CD4-positive, CD25-positive, alpha-beta regulatory T cell (primary cell): ENCODE measurements around the gene ZNF560. TPM values are rescaled to one million over a fixed set of nuclear protein-coding genes. Genes with fewer than 3 reads are reported as not detected.
A peak's percentile ranks its signal among the peaks of the same experiment; 100 is the strongest.

Source experiments
- ATAC-seq, 2 donors: fragments of 150-1000 bp; cut with Tn5 transposase; one replicate each; pipeline ENCODE4 v1.10.0; 2021; ENCODE audit warnings: low read depth in 2 of 2, moderate number of reproducible peaks in 2 of 2, moderate library complexity in 1 of 2
- DNase-seq, 3 donors: peaks; one replicate each; pipeline versions ENCODE4 v3.0.0 to v3.0.0-alpha.2; 2012 to 2022; ENCODE audit warnings: mixed read lengths in 1 of 3
- H3K27ac ChIP-seq: one replicate; pipeline ENCODE4 v1.7.0; 2013; ENCODE audit warnings: mild to moderate bottlenecking, low read length; ENCODE audit not compliant: insufficient read depth, poor library complexity, severe bottlenecking
- H3K27me3 ChIP-seq: one replicate; pipeline ENCODE4 v1.7.0; 2013; ENCODE audit warnings: low read length; ENCODE audit not compliant: control insufficient read depth, insufficient read depth
- H3K36me3 ChIP-seq: one replicate; pipeline ENCODE4 v1.7.0; 2013; ENCODE audit warnings: mild to moderate bottlenecking, low read length, moderate library complexity; ENCODE audit not compliant: control insufficient read depth, insufficient read depth
- H3K4me1 ChIP-seq: 2 replicates; pipeline ENCODE4 v1.7.0; 2013; ENCODE audit warnings: mild to moderate bottlenecking, low read length; ENCODE audit not compliant: insufficient read depth, control insufficient read depth, poor library complexity, severe bottlenecking
- H3K4me3 ChIP-seq: one replicate; pipeline ENCODE4 v1.7.0; 2013; ENCODE audit warnings: low read depth, mild to moderate bottlenecking, low read length, moderate library complexity
- H3K9me3 ChIP-seq, 2 experiments: 1 replicate in 1 of 2; 2 replicates in 1 of 2; pipeline ENCODE4 v1.7.0; 2013; ENCODE audit warnings: low read length in 2 of 2, mild to moderate bottlenecking in 1 of 2, moderate library complexity in 1 of 2; ENCODE audit not compliant: control insufficient read depth in 2 of 2
- H3K27ac Mint-ChIP-seq, 3 donors: one replicate each; pipeline ENCODE4 v1.8.0; 2020 to 2022; ENCODE audit warnings: mild to moderate bottlenecking in 3 of 3, mixed read lengths in 3 of 3, moderate library complexity in 2 of 3
- H3K27me3 Mint-ChIP-seq: one replicate; pipeline ENCODE4 v1.8.0; 2022; ENCODE audit warnings: mild to moderate bottlenecking, mixed read lengths
- H3K36me3 Mint-ChIP-seq: one replicate; pipeline ENCODE4 v1.8.0; 2020; ENCODE audit warnings: mixed read lengths
- H3K4me1 Mint-ChIP-seq, 4 donors: one replicate each; pipeline ENCODE4 v1.8.0; 2020 to 2022; ENCODE audit warnings: mixed read lengths in 4 of 4, mild to moderate bottlenecking in 1 of 4
- H3K4me3 Mint-ChIP-seq, 4 donors: one replicate each; pipeline ENCODE4 v1.8.0; 2020 to 2022; ENCODE audit warnings: mild to moderate bottlenecking in 4 of 4, mixed read lengths in 4 of 4, moderate library complexity in 3 of 4
- H3K9me3 Mint-ChIP-seq, 7 donors: one replicate each; pipeline ENCODE4 v1.8.0; 2020 to 2022; ENCODE audit warnings: mixed read lengths in 7 of 7, mild to moderate bottlenecking in 3 of 7, moderate library complexity in 2 of 7
- polyA plus RNA-seq, 4 donors: library from polyadenylated mRNA; unstranded; fragments of 300-500 nt; fragmentation: Illumina TruSeq; gene quantifications; one replicate each; pipeline ENCODE4 v1.2.3, GENCODE V29; 2021
- total RNA-seq: library from RNA; stranded (reverse); gene quantifications from one replicate; pipeline ENCODE4 v1.2.3, GENCODE V29; 2022

ZNF560 gene
- total and polyA plus RNA-seq, 5 donors from 2014 or later = not detected

DNA sequence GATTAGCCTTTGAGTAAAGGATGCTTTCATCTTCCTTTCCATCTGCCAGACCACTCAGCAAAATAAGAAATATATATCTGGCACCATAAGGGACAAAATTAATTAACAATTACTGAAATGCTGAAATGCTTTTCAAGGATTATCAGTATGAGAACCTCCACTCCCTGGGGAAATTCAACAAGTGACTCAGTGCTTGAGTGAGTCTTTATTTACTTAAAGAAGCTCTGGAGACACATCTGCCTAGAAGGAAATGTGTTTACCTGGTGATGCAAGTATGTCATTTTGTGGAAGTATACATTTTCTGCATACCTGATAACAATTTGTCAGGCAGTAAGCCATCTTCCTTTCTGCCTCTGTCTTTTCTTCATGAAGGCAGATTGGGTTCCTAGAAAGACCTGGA lies 23.4 kb downstream of the ZNF560 start:
- Histone ChIP-seq H3K36me3 (no peaks in the 10 kb centered on the region), H3K27ac (no peak overlapping the region), H3K4me3 (no peak overlapping the region), H3K4me1 (no peaks in the 10 kb centered on the region), H3K9me3 (peaks cover 16 to 30% of the 10 kb centered on the region in 2 experiments), H3K27me3 (no peaks in the 10 kb centered on the region)
- Mint-ChIP-seq H3K27me3 (no peaks in the 10 kb centered on the region), H3K36me3 (no peaks in the 10 kb centered on the region), H3K27ac (no peak overlapping the region), H3K4me3 (no peak overlapping the region), H3K4me1 (no peaks in the 10 kb centered on the region), H3K9me3 (peaks cover 3 to 65% (median 24%) of the 10 kb centered on the region in 7 donors)
- no peak for ATAC-seq
- no peak for DNase-seq

DNA sequence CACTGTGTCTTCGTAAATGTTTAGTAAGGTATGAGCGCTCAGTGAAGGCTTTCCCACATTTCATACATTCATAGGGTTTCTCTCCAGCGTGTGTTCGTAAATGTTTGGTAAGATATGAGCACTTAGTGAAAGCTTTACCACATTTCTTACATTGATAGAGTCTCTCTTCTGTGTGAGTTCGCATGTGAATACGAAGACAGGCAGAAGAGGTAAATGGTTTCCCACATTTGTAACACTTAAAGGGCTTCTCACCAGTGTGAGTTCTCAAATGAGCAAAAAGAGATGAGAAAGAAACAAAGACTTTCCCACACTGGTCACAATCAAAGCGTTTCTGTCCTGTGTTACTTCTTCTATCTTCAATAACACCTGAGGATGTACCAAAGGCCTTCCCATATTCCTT lies 31.3 kb downstream of the ZNF560 start:
- H3K4me3 Mint-ChIP-seq = no peak overlapping the region
- no peak for DNase-seq
- no peak for ATAC-seq
- H3K27me3 ChIP-seq = no peaks in the 10 kb centered on the region
- H3K27me3 Mint-ChIP-seq = no peaks in the 10 kb centered on the region
- H3K9me3 ChIP-seq = peaks cover 46 to 78% of the 10 kb centered on the region in 2 experiments
- no peaks in the 10 kb centered on the region for H3K36me3 ChIP-seq
- no peak overlapping the region for H3K4me3 ChIP-seq
- H3K36me3 Mint-ChIP-seq = no peaks in the 10 kb centered on the region
- H3K27ac Mint-ChIP-seq = no peak overlapping the region
- H3K9me3 Mint-ChIP-seq = peaks cover 0 to 73% (median 16%) of the 10 kb centered on the region in 7 donors
- H3K27ac ChIP-seq = no peak overlapping the region
- H3K4me1 Mint-ChIP-seq = no peaks in the 10 kb centered on the region
- no peaks in the 10 kb centered on the region for H3K4me1 ChIP-seq

DNA sequence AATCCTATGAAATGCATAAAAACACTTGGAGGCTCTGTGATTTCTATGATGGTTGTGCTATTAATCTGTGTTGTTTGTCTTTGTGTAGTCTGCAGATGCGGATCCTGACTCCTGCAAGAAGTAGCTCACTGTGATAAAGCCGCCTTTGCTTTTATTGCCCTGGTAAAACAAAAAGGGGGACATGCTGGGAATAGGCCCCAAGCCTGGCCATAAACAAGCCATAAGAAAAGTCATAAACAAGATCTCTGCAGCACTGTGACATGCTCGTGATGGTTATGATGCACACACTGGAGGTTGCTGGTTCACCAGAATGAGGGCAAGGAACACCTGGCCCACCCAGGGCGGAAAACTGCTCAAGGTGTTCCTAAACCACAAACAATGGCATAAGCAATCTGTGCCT lies 36.5 kb downstream of the ZNF560 start:
- H3K4me1 Mint-ChIP-seq = no peaks in the 10 kb centered on the region
- Histone ChIP-seq H3K27ac (no peak overlapping the region), H3K27me3 (no peaks in the 10 kb centered on the region), H3K4me1 (no peaks in the 10 kb centered on the region), H3K4me3 (no peak overlapping the region), H3K36me3 (no peaks in the 10 kb centered on the region), H3K9me3 (peaks cover 39 to 88% of the 10 kb centered on the region in 2 experiments)
- no peaks in the 10 kb centered on the region for H3K27me3 Mint-ChIP-seq
- peaks cover 3 to 73% (median 21%) of the 10 kb centered on the region in 7 donors for H3K9me3 Mint-ChIP-seq
- ATAC-seq = no peak
- H3K36me3 Mint-ChIP-seq = peaks cover 3% of the 10 kb centered on the region
- no peak for DNase-seq
- no peak overlapping the region for H3K4me3 Mint-ChIP-seq
- no peak overlapping the region for H3K27ac Mint-ChIP-seq

DNA sequence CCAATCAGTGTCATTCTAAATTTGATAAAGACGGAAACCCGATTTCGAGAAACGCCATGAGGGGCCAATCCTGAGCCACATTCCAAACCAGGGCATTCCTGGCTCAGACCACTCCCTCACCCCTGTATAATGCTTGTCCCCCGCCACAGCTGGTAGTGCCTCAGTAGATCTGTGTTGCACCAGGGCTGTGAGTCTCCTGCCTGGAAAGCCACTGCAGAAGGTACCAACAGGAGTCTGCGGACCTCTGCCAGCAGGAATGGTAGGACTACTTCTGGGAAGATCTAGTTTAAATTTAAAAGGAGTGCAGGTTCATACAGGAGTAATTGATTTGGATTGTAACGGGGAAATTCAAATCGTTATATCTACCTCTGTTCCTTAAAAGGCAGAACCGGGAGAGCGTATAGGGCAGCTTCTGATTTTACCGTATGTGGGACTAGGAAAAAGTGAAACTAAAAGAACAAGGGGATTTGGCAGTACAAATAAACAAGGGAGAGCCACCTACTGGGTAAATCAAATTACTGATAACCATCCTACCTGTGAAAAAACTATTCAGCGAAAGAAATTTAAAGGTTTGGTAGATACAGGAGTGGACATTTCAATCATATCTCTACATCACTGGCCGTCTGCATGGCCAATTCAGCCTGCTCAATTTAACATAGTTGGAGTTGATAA lies 42.3 kb downstream of the ZNF560 start:
- H3K36me3 Mint-ChIP-seq = peaks cover 3% of the 10 kb centered on the region
- H3K27me3 ChIP-seq = no peaks in the 10 kb centered on the region
- H3K4me1 Mint-ChIP-seq = peaks cover 0 to 7% (median 0%) of the 10 kb centered on the region in 4 donors
- H3K4me1 ChIP-seq = no peaks in the 10 kb centered on the region
- no peaks in the 10 kb centered on the region for H3K27me3 Mint-ChIP-seq
- peaks cover 25 to 69% of the 10 kb centered on the region in 2 experiments for H3K9me3 ChIP-seq
- peaks cover 2 to 80% (median 17%) of the 10 kb centered on the region in 7 donors for H3K9me3 Mint-ChIP-seq
- no peak overlapping the region for H3K4me3 ChIP-seq
- H3K27ac Mint-ChIP-seq = no peak overlapping the region
- DNase-seq (no peak), ATAC-seq (no peak)
- H3K36me3 ChIP-seq = no peaks in the 10 kb centered on the region
- H3K4me3 Mint-ChIP-seq = peak overlapping the region in 1 of 4 donors; percentile 26
- no peak overlapping the region for H3K27ac ChIP-seq

DNA sequence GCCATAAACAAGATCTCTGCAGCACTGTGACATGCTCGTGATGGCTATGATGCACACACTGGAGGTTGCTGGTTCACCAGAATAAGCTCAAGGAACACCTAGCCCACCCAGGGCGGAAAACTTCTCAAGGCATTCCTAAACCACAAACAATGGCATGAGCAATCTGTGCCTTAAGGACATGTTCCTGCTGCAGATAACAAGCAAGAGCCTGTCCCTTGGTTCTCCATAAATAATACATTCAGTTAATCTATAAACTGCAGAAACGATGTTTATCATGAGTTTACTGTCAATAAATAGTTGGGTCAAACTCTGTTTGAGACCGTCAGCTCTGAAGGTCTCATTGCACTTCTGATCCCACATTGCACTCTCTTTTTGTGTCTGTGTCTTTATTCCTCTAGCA lies 44.5 kb downstream of the ZNF560 start:
- Histone ChIP-seq H3K4me3 (no peak overlapping the region), H3K36me3 (no peaks in the 10 kb centered on the region), H3K27me3 (no peaks in the 10 kb centered on the region), H3K4me1 (no peaks in the 10 kb centered on the region), H3K9me3 (peaks cover 19 to 67% of the 10 kb centered on the region in 2 experiments), H3K27ac (no peak overlapping the region)
- ATAC-seq = no peak
- H3K4me1 Mint-ChIP-seq = peaks cover 0 to 7% (median 0%) of the 10 kb centered on the region in 4 donors
- H3K9me3 Mint-ChIP-seq = peaks cover 3 to 75% (median 21%) of the 10 kb centered on the region in 7 donors
- DNase-seq = no peak
- H3K36me3 Mint-ChIP-seq = no peaks in the 10 kb centered on the region
- no peak overlapping the region for H3K4me3 Mint-ChIP-seq
- no peaks in the 10 kb centered on the region for H3K27me3 Mint-ChIP-seq
- H3K27ac Mint-ChIP-seq = no peak overlapping the region

DNA sequence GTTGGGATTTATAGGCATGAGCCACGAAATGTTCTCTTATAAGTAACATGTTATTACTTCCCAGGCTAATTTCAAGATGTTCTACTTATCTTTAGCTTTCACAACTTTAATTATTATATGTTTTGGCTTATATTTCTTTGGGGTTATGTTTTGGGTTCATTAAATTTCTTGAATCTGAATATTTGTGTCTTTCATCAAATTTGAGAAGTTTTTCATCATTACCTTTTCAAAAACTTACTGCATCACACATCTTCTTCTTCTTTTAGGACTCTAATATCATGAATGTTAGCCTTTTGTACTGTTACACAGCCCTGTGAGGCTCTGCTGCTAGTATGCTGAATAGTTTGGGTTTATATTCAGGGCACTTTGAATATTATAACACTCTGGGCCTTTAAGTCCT lies 53.4 kb downstream of the ZNF560 start:
- peaks cover 7% of the 10 kb centered on the region for H3K36me3 Mint-ChIP-seq
- Histone ChIP-seq H3K9me3 (peaks cover 32 to 60% of the 10 kb centered on the region in 2 experiments), H3K4me3 (no peak overlapping the region), H3K27me3 (no peaks in the 10 kb centered on the region), H3K4me1 (no peaks in the 10 kb centered on the region), H3K27ac (no peak overlapping the region), H3K36me3 (no peaks in the 10 kb centered on the region)
- peaks cover 0 to 58% (median 23%) of the 10 kb centered on the region in 7 donors for H3K9me3 Mint-ChIP-seq
- H3K4me1 Mint-ChIP-seq = no peaks in the 10 kb centered on the region
- no peak overlapping the region for H3K4me3 Mint-ChIP-seq
- H3K27me3 Mint-ChIP-seq = no peaks in the 10 kb centered on the region
- no peak overlapping the region for H3K27ac Mint-ChIP-seq
- ATAC-seq = no peak
- no peak for DNase-seq

DNA sequence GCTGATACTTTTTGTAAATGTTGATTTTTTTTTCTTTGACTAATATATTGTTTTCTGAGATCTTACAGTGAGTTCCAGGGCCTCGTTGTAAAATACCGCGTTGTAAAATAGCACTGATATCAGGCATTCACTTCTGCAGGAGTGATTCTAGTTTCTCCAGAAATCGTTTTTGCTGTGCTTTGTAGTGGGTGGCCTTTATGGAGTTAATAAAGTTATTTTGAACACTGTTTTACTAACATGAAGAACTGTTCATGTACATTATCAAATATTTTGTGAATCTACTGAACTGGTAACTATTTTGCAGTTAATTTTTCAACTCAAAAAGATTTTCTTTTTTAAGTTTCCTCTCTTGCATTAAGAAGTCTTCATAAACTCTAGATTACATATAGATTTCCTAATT lies 62.1 kb downstream of the ZNF560 start:
- Mint-ChIP-seq H3K4me1 (peaks cover 27 to 52% (median 37%) of the 10 kb centered on the region in 4 donors), H3K27me3 (no peaks in the 10 kb centered on the region), H3K36me3 (peaks cover 34% of the 10 kb centered on the region), H3K4me3 (peak overlapping the region; percentile 94 to 98 (median 98)), H3K27ac (peak overlapping the region; percentile 98 to 99 (median 99)), H3K9me3 (peaks cover 1 to 7% (median 2%) of the 10 kb centered on the region in 7 donors)
- peak overlapping the region; percentile 92 for H3K27ac ChIP-seq
- peaks cover 0 to 1% of the 10 kb centered on the region in 2 experiments for H3K9me3 ChIP-seq
- peaks cover 19% of the 10 kb centered on the region for H3K36me3 ChIP-seq
- H3K4me3 ChIP-seq = peak overlapping the region; percentile 13
- H3K27me3 ChIP-seq = no peaks in the 10 kb centered on the region
- ATAC-seq (no peak), DNase-seq (no peak)
- peaks cover 31% of the 10 kb centered on the region for H3K4me1 ChIP-seq
